ENCODE measurements around the gene VAC14.

Gene VAC14

GRCh38 chr16:70721202-70721963 lies 79.6 kb downstream of the VAC14 start:
- DNase-seq: no peak

DNA sequence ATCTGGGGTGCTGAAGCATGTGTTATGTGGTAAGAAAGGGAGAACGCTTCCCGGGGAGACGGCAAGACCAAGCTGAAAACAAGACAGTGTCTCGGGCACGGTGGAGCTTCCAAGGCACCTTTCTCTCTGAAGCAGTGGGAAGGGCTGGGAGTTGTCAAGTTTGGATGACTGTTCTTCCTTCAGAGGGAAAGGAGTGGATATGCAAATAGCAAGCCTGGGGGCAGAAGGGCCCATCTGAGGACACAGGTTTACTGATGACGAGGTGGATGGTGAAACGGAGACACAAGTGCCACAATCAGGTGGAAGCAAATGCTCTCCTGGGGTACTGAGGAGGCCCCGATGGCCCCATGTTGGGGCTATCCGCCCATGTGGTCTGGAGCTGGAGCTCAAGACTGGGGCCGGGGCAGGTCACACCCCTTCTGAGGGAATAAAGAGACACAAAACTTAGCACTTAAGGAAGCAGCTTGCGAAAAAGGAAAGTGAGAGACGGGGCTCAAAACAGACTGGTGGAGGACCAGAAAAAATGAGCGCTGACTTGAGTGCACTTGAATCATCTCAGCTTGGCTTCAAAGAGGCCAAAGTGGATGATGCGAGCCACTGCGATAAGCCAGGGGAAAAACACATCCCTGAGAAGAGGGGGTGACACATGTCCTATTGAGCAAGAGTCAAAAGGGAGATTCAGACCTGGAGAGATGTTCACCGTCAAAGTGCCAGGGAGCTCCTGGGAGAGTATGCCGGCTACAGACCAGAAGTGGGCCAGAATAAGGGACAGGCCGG lies 80.3 kb downstream of the VAC14 start:
- no peak for DNase-seq

DNA sequence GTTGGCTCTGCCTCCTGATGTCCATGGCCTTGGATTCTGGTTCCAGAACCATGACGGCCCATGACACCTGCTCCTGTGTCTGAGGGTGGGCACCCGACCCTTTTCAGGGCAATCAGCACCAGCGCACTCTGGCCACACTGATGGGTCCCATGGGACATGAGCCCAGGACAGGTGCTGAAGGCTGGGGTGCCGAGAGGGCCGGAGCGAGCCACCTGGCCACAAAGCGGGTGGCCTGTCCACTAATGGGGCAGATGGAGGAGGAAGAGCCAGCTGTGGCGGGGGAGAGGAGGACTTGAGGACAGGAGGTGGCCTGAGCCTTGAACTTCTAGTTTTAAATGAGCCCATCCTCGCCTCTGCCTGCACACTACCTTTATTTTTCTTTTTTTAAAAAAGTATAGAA lies 83.9 kb downstream of the VAC14 start:
- DNase-seq: no peak

DNA sequence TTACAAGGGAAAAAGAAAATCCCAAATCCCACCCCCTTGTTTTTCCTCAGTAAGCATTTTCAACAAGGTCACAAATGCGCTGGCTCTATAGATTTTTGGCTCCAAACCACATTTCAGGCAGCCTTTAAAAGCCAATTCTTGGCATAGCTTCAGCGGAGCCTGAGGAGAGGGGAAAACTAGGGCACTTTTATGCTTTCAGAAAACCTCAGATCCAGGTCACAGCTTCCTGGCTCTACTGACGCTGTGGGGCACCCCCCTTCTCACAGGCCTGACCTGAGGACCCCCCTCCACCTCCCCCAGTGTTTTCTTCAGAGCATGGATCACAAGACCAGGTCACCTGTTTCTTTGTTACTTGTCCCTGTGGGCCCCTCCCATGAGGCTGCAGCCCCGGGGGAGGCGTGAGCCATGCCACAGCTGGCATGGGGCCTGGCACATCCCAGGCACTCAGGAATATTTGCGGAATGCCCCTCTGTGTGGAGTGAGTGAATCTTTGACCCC lies 85.0 kb downstream of the VAC14 start:
- DNase-seq: no peak

DNA sequence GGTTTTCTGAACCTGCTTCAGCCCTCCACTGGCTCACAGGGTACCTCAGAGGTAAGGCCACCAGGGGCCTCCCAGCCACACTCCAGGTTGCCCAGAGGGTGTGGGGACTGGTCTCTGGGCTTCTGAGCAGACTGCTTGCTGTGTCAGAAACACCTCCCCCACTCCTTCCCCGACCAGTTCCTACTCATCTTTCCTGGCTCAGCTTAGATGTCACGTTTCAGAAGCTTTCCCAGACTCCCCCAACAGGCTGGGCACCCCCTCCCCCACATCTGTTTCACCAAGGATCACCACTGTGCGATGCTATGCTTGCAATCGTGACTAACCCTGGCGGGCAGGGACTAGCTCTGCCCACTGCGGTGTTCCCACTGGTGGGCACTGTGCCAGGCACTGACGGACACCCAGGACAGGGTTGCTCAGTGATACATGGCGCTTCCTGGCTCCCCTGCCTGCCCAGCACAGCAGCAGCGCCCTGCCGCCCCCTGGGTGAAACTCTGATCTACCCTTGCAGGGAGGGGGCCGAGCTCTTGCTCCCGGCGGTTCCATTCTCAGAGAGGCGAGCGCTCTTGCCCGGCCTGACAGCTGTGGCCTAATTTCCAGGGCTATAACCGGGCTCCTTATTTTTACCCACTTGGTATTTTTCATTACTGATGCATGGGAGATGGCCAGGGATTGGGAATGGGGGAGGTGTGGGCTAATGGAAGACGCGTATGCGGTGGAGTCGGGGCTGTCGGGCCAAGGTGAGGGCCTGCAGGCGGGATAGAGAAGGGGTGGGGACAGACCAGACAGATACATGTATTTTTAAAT lies 85.7 kb downstream of the VAC14 start:
- DNase-seq: no peak

DNA sequence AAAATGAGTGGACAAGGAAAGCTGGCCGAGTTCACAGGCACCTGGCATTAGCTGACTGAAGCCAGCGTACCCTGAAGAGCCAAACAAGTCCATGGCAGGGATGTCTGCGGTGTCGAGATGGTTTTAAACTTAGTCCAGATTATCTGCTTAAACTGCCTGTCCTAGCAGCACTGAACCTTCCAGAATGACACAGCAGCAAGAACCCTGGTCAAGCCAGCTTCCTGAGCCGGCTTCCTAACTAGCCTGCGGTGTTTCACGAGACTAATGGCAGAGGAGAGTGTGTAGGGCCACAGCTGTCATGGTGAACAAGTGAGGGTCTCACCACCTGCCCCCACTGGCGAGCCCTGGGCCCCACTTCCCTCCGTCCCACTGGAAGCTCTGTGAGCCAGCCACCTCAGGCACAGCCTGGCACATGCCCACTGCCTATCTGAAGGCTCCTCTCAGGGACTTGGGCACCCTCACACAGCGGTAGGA lies 86.3 kb downstream of the VAC14 start:
- DNase-seq: no peak

GRCh38 chr16:70713824-70714223 lies 87.1 kb downstream of the VAC14 start:
- DNase-seq: no peak

DNA sequence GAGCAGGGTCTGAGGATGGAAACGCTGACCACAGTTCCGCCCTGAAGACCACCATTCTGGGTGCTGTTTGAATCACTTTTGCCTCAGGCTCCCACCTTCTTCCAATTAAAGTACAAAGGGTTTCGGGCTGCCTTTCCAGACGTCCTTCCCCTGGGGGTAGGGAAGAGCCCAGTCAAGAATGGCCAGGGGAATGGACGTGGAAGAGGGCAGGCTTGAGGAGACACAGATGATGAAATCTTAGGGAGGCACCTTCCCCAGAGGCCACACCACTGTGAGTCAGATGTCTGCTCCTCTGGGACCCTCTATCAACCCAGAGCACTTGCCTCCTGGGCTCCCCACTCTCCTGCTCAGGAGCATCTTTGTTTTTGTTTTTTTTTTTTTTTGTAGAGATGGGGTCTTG lies 87.6 kb downstream of the VAC14 start:
- no peak for DNase-seq

GRCh38 chr16:70712942-70713341 lies 88.0 kb downstream of the VAC14 start:
- no peak for DNase-seq

GRCh38 chr16:70712359-70712758 lies 88.6 kb downstream of the VAC14 start:
- DNase-seq: no peak

- DNase-seq: no peak
Measured at GRCh38 chr16:70711211-70712031, 89.5 kb downstream of the VAC14 start.

DNA sequence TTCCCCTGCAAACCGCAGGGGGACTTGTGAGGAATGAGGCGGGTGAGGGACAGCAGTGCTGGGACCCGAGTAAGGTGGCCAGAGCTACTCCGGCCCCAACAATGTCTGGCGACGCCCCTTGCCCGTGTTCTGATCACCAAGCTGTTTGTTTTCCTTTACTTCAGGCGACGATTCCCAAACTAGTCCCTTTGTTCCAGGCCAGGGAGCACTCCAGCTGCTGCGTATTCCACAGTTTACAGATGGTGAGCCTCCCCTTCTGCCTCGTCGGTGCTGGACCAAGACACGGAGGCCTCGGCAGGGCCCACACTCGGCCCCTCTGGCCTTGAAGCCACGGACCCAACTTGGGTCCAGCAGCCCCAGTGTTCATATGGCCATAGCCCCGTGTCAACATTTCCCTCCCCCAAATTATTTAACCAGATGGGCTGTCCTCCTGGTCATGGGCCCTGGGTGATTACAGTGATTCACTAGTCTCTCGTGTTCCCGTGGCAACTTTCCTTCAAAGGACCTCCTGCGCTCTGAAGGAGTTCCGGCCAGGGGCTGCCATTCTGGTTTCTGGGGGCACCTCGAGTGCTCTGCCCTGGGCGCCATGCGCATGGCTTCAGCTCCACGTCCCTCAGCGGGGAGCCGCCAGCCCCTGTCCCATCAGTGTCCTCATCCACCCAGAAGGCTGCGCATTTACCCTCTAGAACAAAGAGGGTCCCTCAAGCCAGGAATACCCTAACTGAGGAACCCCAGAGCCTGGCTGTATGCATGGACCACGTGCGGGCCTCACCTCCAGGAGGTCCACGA lies 90.3 kb downstream of the VAC14 start:
- DNase-seq: no peak

- no peak for DNase-seq
Measured at GRCh38 chr16:70709942-70710341, 91.0 kb downstream of the VAC14 start.

DNA sequence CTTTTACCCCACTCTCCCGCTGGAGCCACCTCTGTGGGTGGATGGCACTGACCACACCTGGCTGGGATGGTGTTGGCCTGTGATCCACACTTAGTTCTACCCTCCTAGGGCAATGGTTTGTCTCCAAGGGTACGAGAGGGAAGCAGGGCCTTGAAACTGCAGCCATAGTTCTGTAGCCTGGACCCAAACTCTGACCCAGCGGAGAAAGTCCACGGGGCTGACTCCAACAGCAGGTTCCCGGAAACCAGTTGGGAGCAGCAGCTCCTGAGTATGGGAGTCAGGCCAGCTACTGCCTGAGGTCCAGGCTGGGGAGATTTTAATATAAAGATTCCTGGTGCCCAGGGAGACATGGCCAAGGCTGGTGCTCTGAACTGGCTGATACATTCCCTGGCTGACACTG lies 91.5 kb downstream of the VAC14 start:
- no peak for DNase-seq

GRCh38 chr16:70708366-70709246 lies 92.4 kb downstream of the VAC14 start:
- DNase-seq: no peak

- no peak for DNase-seq
Measured at GRCh38 chr16:70706948-70707465, 94.0 kb downstream of the VAC14 start.

- no peak for DNase-seq
Measured at GRCh38 chr16:70705056-70705455, 95.9 kb downstream of the VAC14 start.

DNA sequence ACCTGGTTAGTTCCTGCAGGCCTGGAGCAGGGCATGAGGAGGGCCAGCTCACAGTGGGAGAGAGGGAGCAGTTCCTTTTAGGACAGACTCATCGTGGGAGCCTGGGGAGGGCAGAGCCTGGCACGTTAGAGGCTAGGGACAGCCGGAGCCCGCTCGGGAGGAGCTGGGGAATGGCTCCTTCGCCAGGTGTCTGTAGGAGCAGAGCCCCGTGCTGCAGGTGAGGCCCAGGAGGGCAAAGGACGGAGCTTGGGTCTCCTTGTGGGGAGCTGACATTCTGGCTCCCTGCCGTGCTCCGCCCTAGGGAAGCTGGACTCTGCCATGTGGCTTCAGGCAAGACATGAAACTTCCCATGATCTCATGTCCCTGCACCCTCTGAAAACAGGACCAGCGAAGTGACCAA lies 96.4 kb downstream of the VAC14 start:
- no peak for DNase-seq

GRCh38 chr16:70703835-70704381 lies 97.0 kb downstream of the VAC14 start:
- no peak for DNase-seq
